OCI-LY7 (cell line): ENCODE results near the gene COPS8. TPM values are rescaled to one million over a fixed set of nuclear protein-coding genes. Genes with fewer than 3 reads are reported as not detected.

Source experiments
- BruUV-seq: library from RNA; stranded (reverse); fragments of 400-500 nt; replicated peaks from 2 replicates; lab custom pipeline; 2021; lab: Mats Ljungman, UMichigan
- CTCF ChIA-PET: fragments of 300-600 bp; sonication (Branson Sonifier 250); formaldehyde crosslinking; loops from one replicate; lab custom pipeline; 2022; ENCODE audit warnings: antibody characterized with exemption; ENCODE audit not compliant: unreplicated experiment; lab: Charles Lee
- POLR2A ChIA-PET: fragments of 300-600 bp; sonication (Branson Sonifier 250); formaldehyde crosslinking; loops from one replicate; lab custom pipeline; 2022; ENCODE audit warnings: antibody characterized with exemption; lab: Charles Lee
- DNase-seq: peaks from one replicate; pipeline ENCODE4 v3.0.0-alpha.2; 2015; ENCODE audit warnings: low spot score
- H2AFZ ChIP-seq: fragments of 200-600 bp; sonication (generic), shearing (Covaris generic); 2 replicates; pipeline ENCODE4 v1.6.1; 2014; ENCODE audit warnings: mild to moderate bottlenecking, antibody characterized with exemption, low read length, moderate library complexity
- H3K27ac ChIP-seq: fragments of 200-600 bp; sonication (generic); 2 replicates; pipeline ENCODE4 v1.5.1; 2014; ENCODE audit warnings: mixed run types, low read depth, mild to moderate bottlenecking, moderate library complexity, low read length, inconsistent platforms; ENCODE audit not compliant: poor library complexity, severe bottlenecking
- H3K36me3 ChIP-seq: fragments of 200-600 bp; sonication (generic); 2 replicates; pipeline ENCODE4 v1.6.1; 2014; ENCODE audit warnings: mild to moderate bottlenecking, antibody characterized with exemption, low read length, moderate library complexity, mixed read lengths; ENCODE audit not compliant: insufficient read depth
- H3K4me1 ChIP-seq: fragments of 200-600 bp; sonication (generic); 2 replicates; pipeline ENCODE4 v1.5.1; 2014; ENCODE audit warnings: mild to moderate bottlenecking, low read length; ENCODE audit not compliant: insufficient read depth, poor library complexity, severe bottlenecking
- H3K4me2 ChIP-seq: fragments of 200-600 bp; sonication (generic); 2 replicates; pipeline ENCODE4 v1.6.1; 2014; ENCODE audit warnings: mild to moderate bottlenecking, low read length
- H3K4me3 ChIP-seq: fragments of 200-600 bp; sonication (generic); 2 replicates; pipeline ENCODE4 v1.5.1; 2014; ENCODE audit warnings: mild to moderate bottlenecking, low read depth, low read length; ENCODE audit not compliant: poor library complexity, severe bottlenecking
- H3K79me2 ChIP-seq: fragments of 200-600 bp; sonication (generic); 2 replicates; pipeline ENCODE4 v1.6.1; 2016; ENCODE audit warnings: low read depth, mild to moderate bottlenecking, low read length, moderate library complexity, mixed read lengths; ENCODE audit not compliant: insufficient read depth
- H3K9me2 ChIP-seq: fragments of 200-600 bp; sonication (generic); 2 replicates; pipeline ENCODE4 v1.6.1; 2016; ENCODE audit warnings: mild to moderate bottlenecking, low read length, mixed read lengths; ENCODE audit not compliant: insufficient read depth
- H3K9me3 ChIP-seq: fragments of 200-600 bp; sonication (generic); 2 replicates; pipeline ENCODE4 v1.6.1; 2014; ENCODE audit warnings: mild to moderate bottlenecking, mixed run types, low read length, mixed read lengths
- H4K20me1 ChIP-seq: fragments of 200-600 bp; sonication (generic); 2 replicates; pipeline ENCODE4 v1.6.1; 2014; ENCODE audit warnings: mild to moderate bottlenecking, antibody characterized with exemption, low read length, moderate library complexity, mixed read lengths; ENCODE audit not compliant: insufficient read depth
- EZH2phosphoT487 ChIP-seq: fragments of 200-600 bp; sonication (generic); IDR thresholded peaks from 2 replicates; pipeline ENCODE4 v1.6.1; 2018; ENCODE audit warnings: low read depth, borderline replicate concordance, mild to moderate bottlenecking, mixed run types, antibody characterized with exemption, low read length, moderate library complexity, mixed read lengths
- intact Hi-C: fragments of 100-400 bp; cut with micrococcal nuclease; formaldehyde crosslinking; loops from one replicate; pipeline ENCODE4 v1.10.0; 2022; ENCODE audit not compliant: unreplicated experiment
- total RNA-seq, 2 experiments: library from RNA; depleted of rRNA in 1 of 2; stranded (reverse); fragments of >200 nt in 1 of 2; shearing (Covaris generic) in 1 of 2; gene quantifications; 2 replicates each; pipeline ENCODE4 v1.2.3, GENCODE V29; 2014 to 2022
- TF ChIP-seq, protein P1 (sequence below): fragments of 200-600 bp; sonication (generic); conservative IDR thresholded peaks from 2 replicates; pipeline ENCODE4 v1.5.1; 2014; ENCODE audit warnings: mild to moderate bottlenecking, antibody characterized with exemption, low read length, moderate library complexity, mixed read lengths

COPS8 gene
- total RNA-seq, 2 experiments from 2014 or later, result 58.8 to 117 TPM

DNA sequence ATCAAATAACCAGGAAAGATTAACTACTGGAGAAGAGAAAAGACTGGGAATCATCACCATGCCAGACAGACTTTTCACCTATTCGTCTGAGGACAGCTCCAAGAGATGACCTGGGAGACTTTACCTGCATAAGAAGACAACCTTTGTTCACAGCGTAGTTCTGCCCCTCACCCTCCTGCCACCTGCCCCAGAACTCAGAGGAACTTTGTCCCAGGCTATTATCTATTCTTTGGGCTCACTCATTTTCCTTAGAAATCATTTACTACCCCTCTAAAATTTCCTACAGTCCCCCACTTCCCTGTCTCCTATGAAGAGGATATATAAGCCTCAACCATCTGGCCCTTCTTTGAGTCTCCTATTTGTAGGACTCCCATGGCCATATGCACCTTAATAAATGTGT is 19.3 kb upstream of the COPS8 start:
- DNase-seq, result no peak
- intact Hi-C loops, result no loop called here
- Histone ChIP-seq H3K4me2 (no peak overlapping the region), H3K27ac (no peak overlapping the region), H3K4me3 (no peak overlapping the region), H3K9me2 (no peaks in the 10 kb centered on the region), H4K20me1 (no peaks in the 10 kb centered on the region), H3K9me3 (no peaks in the 10 kb centered on the region), H2AFZ (no peak overlapping the region), H3K79me2 (no peaks in the 10 kb centered on the region), H3K36me3 (no peaks in the 10 kb centered on the region), H3K4me1 (peaks cover 14% of the 10 kb centered on the region)
- TF ChIP-seq, protein P1, sequence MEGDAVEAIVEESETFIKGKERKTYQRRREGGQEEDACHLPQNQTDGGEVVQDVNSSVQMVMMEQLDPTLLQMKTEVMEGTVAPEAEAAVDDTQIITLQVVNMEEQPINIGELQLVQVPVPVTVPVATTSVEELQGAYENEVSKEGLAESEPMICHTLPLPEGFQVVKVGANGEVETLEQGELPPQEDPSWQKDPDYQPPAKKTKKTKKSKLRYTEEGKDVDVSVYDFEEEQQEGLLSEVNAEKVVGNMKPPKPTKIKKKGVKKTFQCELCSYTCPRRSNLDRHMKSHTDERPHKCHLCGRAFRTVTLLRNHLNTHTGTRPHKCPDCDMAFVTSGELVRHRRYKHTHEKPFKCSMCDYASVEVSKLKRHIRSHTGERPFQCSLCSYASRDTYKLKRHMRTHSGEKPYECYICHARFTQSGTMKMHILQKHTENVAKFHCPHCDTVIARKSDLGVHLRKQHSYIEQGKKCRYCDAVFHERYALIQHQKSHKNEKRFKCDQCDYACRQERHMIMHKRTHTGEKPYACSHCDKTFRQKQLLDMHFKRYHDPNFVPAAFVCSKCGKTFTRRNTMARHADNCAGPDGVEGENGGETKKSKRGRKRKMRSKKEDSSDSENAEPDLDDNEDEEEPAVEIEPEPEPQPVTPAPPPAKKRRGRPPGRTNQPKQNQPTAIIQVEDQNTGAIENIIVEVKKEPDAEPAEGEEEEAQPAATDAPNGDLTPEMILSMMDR, result no peak
- TF ChIP-seq EZH2phosphoT487, result no peak
- ChIA-PET CTCF (no interaction called here), POLR2A (interaction anchor here (2.5 kb wide), 1 partner anchor 19 kb away, joined by 14 read pairs; the partner anchor contains the start of gene COPS8)
- no TSS peak for BruUV-seq

DNA sequence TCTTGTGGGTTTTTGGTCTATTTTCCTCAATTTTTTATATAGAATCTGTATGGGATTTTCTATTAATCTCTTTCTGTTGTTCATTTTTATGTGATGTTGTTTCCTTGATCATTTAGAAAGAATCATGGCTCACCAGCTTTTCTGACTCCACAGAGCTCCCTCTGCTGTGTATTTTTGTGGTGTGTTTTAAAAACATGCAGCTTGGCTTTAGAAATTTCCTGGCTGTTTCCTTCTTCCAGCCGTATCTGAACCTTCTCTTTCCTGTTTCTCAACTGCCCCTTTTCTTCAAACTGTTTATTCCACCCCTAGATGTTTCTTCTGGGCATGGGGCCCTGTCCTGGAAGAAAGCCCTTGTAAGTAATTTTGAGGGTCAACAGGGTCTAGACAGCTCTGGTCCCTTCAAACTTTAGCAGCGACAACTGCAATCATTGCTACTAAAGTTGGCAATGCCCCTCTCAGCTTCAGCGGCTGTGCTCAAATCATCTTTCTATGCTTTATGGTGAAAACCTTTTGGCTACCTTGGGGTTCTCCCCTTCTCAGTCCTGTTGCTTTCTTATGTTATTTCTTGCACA is 17.6 kb upstream of the COPS8 start:
- Histone ChIP-seq H3K27ac (no peak overlapping the region), H4K20me1 (no peaks in the 10 kb centered on the region), H3K36me3 (no peaks in the 10 kb centered on the region), H3K4me3 (no peak overlapping the region), H3K9me3 (no peaks in the 10 kb centered on the region), H2AFZ (no peak overlapping the region), H3K79me2 (no peaks in the 10 kb centered on the region), H3K4me1 (peaks cover 10% of the 10 kb centered on the region), H3K4me2 (no peak overlapping the region), H3K9me2 (no peaks in the 10 kb centered on the region)
- ChIA-PET CTCF (no interaction called here), POLR2A (interaction anchor here (0.6 kb wide), 1 partner anchor 737 kb away, joined by 3 read pairs; no protein-coding TSS in a partner anchor)
- no peak for DNase-seq
- intact Hi-C loops, result no loop called here
- BruUV-seq, result no TSS peak
- TF ChIP-seq, protein P1, result 0 out of 2 replicates have a peak, but pooled peaks have one; percentile 23
- TF ChIP-seq EZH2phosphoT487, result no peak
